Mucosa of descending colon (tissue), 3 donors: ENCODE results near the gene PAPOLG. TPM values are rescaled to one million over a fixed set of nuclear protein-coding genes. Genes with fewer than 3 reads are reported as not detected.

Source experiments
- ATAC-seq: fragments of 200-7000 bp; cut with Tn5 transposase; one replicate; pipeline ENCODE4 v1.9.1; 2020; ENCODE audit warnings: mild to moderate bottlenecking, moderate library complexity
- DNase-seq, 3 donors: peaks; one replicate each; pipeline ENCODE4 v3.0.0-alpha.2; 2020
- H3K36me3 ChIP-seq: fragments of 200-600 bp; one replicate; pipeline ENCODE4 v1.8.0; 2021; ENCODE audit warnings: low read depth, mild to moderate bottlenecking
- H3K4me1 ChIP-seq: fragments of 200-600 bp; one replicate; pipeline ENCODE4 v1.8.0; 2021; ENCODE audit warnings: low read depth, mild to moderate bottlenecking
- H3K4me3 ChIP-seq: fragments of 200-600 bp; one replicate; pipeline ENCODE4 v1.8.0; 2021; ENCODE audit warnings: mild to moderate bottlenecking
- H3K9me3 ChIP-seq: fragments of 200-600 bp; one replicate; pipeline ENCODE4 v1.8.0; 2021; ENCODE audit warnings: mild to moderate bottlenecking
- CTCF ChIP-seq: fragments of 200-600 bp; IDR thresholded peaks from one replicate; pipeline ENCODE4 v1.8.0; 2022; ENCODE audit warnings: antibody characterized with exemption, mild to moderate bottlenecking
- intact Hi-C, 2 donors: fragments of 100-400 bp; cut with DNase I in 1 of 2; cut with micrococcal nuclease in 1 of 2; formaldehyde crosslinking; loops; one replicate each; pipeline versions ENCODE4 v1.11.0 to v1.11.1; 2022; cut with DNase I, micrococcal nuclease
- long read RNA-seq, 2 donors: library from polyadenylated mRNA; unstranded; transcript quantifications; one replicate each; pipeline ENCODE4 v2.0.0, GENCODE V29; 2019 to 2021
- total RNA-seq, 3 donors: library from RNA; stranded (reverse); fragmentation: NEBNext Ultra II Directional in 2 of 3; extraction: Animal tissue kit (Norgen Biotek cat#: 25700) in 2 of 3; gene quantifications; one replicate each; pipeline versions ENCODE4 v1.2.1 to v1.2.4, GENCODE V29; 2021 to 2023
- donor health status: DM: no; HTN: no; CAD: no; lungs with moderate emphysema.
- donor health status: DM: no; HTN: no; CAD: no.
- donor health status: DM: no; HTN: yes; CAD: no.

Gene PAPOLG
- 10 to 100 TPM in 2 of 3 donors, 1 to 10 TPM in 1; 9.1 to 14.5 (median 10.1) TPM for total RNA-seq
- long read RNA-seq, donor 1, full-length matches to known transcripts = 3 of 5 reads
- long read RNA-seq, donor 1, partial matches to known transcripts = 0 of 5 reads
- long read RNA-seq, donor 1, other reads (novel, unspliced or antisense) = 2 of 5 reads
- long read RNA-seq, donor 2, full-length matches to known transcripts = 1 of 1 reads
- long read RNA-seq, donor 2, partial matches to known transcripts = 0 of 1 reads
- long read RNA-seq, donor 2, other reads (novel, unspliced or antisense) = 0 of 1 reads

GRCh38 chr2:60756097-60757087 is at the start of gene PAPOLG:
PAPOLG (plus strand) TSS chr2:60756268; CDS start chr2:60756479, 211 bp downstream.
- Histone ChIP-seq H3K36me3 (no peaks in the 10 kb centered on the region), H3K4me1 (peaks cover 6% of the 10 kb centered on the region), H3K9me3 (no peaks in the 10 kb centered on the region), H3K4me3 (peak within 1 kb of the TSS; percentile 69)
- no peak for TF ChIP-seq CTCF
- peak; percentile 100 for ATAC-seq
- peak; percentile 98 to 100 (median 98) for DNase-seq
- intact Hi-C loops = no loop called here

- Histone ChIP-seq H3K4me3 (no peak overlapping the region), H3K9me3 (no peaks in the 10 kb centered on the region), H3K4me1 (no peaks in the 10 kb centered on the region), H3K36me3 (no peaks in the 10 kb centered on the region)
- intact Hi-C loops = loop anchor here (5.0 kb wide), 1 partner anchor 289 kb away; no protein-coding TSS in a partner anchor
- TF ChIP-seq CTCF = peak; percentile 41
- DNase-seq = no peak
- peak; percentile 63 for ATAC-seq
These were observed 48.2 kb upstream of the PAPOLG start for GRCh38 chr2:60707750-60708371.

- H3K9me3 ChIP-seq = no peaks in the 10 kb centered on the region
- DNase-seq (no peak), ATAC-seq (no peak)
- intact Hi-C loops = loop anchor here (5.0 kb wide), 1 partner anchor 289 kb away; no protein-coding TSS in a partner anchor
- TF ChIP-seq CTCF = no peak
- H3K4me3 ChIP-seq = no peak overlapping the region
- H3K36me3 ChIP-seq = no peaks in the 10 kb centered on the region
- H3K4me1 ChIP-seq = no peaks in the 10 kb centered on the region
These were observed 47.3 kb upstream of the PAPOLG start for GRCh38 chr2:60708630-60709320.

- peak; percentile 34 for ATAC-seq
- intact Hi-C loops = no loop called here
- no peak for TF ChIP-seq CTCF
- peak in 1 of 3 donors; percentile 13 for DNase-seq
- Histone ChIP-seq H3K4me1 (no peaks in the 10 kb centered on the region), H3K36me3 (no peaks in the 10 kb centered on the region), H3K4me3 (no peak overlapping the region), H3K9me3 (no peaks in the 10 kb centered on the region)
These were observed 45.4 kb upstream of the PAPOLG start for GRCh38 chr2:60710707-60711106.

- no peak overlapping the region for H3K4me3 ChIP-seq
- no peaks in the 10 kb centered on the region for H3K36me3 ChIP-seq
- H3K4me1 ChIP-seq = no peaks in the 10 kb centered on the region
- no peaks in the 10 kb centered on the region for H3K9me3 ChIP-seq
- DNase-seq = no peak
- intact Hi-C loops = no loop called here
- ATAC-seq = no peak
- no peak for TF ChIP-seq CTCF
These were observed 40.5 kb upstream of the PAPOLG start for GRCh38 chr2:60715561-60715960.
